ENCODE results near the gene CCDC137. TPM values are rescaled to one million over a fixed set of nuclear protein-coding genes. Genes with fewer than 3 reads are reported as not detected.
A peak's percentile ranks its signal among the peaks of the same experiment; 100 is the strongest.

The CCDC137 gene
- total and polyA plus RNA-seq, 2 donors (not counting 3 experiments of a cell fraction or from before 2014, with no cell fraction given) = 12.9 to 32.2 TPM

DNA sequence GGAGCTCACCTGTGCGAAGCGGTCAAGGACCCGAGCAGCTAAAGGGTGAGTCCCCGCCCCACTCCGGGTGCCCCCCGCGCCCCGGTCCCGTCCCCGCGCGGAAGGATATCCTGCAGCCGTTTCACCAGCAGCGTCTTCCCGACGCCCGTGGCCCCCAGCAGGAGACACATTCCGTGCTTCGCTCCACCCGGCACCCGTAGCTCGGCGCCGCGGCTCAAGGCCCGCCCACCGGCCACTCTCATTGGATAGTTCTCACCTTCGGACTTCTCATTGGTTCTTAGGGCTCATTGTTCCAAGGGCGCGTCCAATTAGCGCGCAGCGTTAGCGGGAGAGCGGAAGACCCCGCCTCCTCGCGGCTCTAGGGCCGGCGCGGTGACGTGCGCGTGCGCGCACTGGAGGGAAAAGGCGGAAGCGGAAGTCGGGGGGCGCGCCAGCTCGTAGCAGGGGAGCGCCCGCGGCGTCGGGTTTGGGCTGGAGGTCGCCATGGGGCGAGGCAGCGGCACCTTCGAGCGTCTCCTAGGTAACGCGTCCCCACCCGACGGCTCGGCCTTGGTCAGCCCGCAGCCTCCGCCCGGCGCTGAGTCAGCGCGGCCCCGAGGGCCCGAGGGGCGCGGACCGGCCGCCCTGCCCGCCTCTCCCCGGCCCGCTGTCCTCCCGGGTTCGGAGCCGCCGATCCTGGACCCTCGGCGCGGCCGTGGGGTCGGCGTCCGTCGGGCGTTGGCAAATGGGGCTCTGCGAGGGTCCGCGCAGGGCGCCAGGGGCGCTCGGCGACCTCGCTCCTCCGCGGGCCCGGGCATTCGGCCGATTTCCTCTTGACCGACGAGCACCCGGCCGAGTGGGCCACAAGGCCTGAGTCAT lies 17.3 kb downstream of the CCDC137 start, which contains the start of the genes ARL16 and HGS:
Gene ARL16 (minus strand): TSS at position 214 of the 858 bp plus-strand sequence. CDS start 44 bp downstream, at position 170.
Gene HGS (plus strand): TSS at position 428 of the 858 bp plus-strand sequence. CDS start 56 bp downstream, at position 484.
- CTCF ChIA-PET = interaction anchor here (3.0 kb wide), 1 partner anchor 18 kb away, joined by 19 read pairs; the partner anchor contains the start of gene MRPL12
- Histone ChIP-seq H3K4me1 (ENCODE audit: control insufficient read depth, extremely low read depth, insufficient read depth, low read length) (peaks cover 16% of the 10 kb centered on the region), H3K4me3 (replicated peaks in 1 of 3; ENCODE audit: insufficient read depth in 1 of 3, low read depth in 1 of 3, low read length in 3 of 3) (peak within 1 kb of the TSS; percentile 46 to 93 (median 66)), H2AFZ (ENCODE audit: low read depth, low read length) (peak within 1 kb of the TSS; percentile 39), H3K79me2 (ENCODE audit: control insufficient read depth, insufficient read depth, low read length) (peaks cover 66% of the 10 kb centered on the region), H3K9me1 (replicated peaks; ENCODE audit: control insufficient read depth, extremely low read depth, insufficient read depth, low read length) (no peaks in the 10 kb centered on the region), H3K4me2 (ENCODE audit: insufficient read depth, low read length) (peak within 1 kb of the TSS; percentile 48), H3K36me3 (ENCODE audit: control insufficient read depth in 2 of 2, extremely low read depth in 1 of 2, insufficient read depth in 2 of 2, low read length in 2 of 2) (peaks cover 9 to 34% of the 10 kb centered on the region in 2 experiments), H3K9ac (replicated peaks; ENCODE audit: extremely low read depth, insufficient read depth, low read length) (peak within 1 kb of the TSS; percentile 87), H3K9me3 (replicated peaks; ENCODE audit: control insufficient read depth, insufficient read depth, low read length) (no peaks in the 10 kb centered on the region), H3K27me3 (ENCODE audit: control insufficient read depth in 2 of 2, insufficient read depth in 2 of 2, low read length in 2 of 2) (no peaks in the 10 kb centered on the region), H4K20me1 (replicated peaks; ENCODE audit: control insufficient read depth, extremely low read depth, insufficient read depth, low read length) (no peaks in the 10 kb centered on the region), H3K27ac (ENCODE audit: insufficient read depth, low read depth, low read length) (peak within 1 kb of the TSS; percentile 50)
- POLR2A ChIA-PET = interaction anchor here (1.0 kb wide), 3 partner anchors 10 to 19 kb away, joined by 3 to 4 read pairs (median 3); partner anchors contain the start of genes CCDC137, MRPL12 and OXLD1
- dilution Hi-C loops (cut with MboI; ENCODE audit: extremely low pct_ligation_motif_present, low sequenced_read_pairs) (no loop called here), intact Hi-C loops (cut with micrococcal nuclease) (loop anchor here (1.0 to 2.0 kb wide), 3 partner anchors 18 to 27 kb away; partner anchors contain the start of genes CCDC137, MRPL12 and OXLD1)
- TF ChIP-seq JUN (IDR thresholded peaks at IDR 0.05; ENCODE audit: borderline replicate concordance, insufficient read depth, insufficient read length, low read depth) = no peak
- peak; percentile 71 for TF ChIP-seq POLR2A (IDR thresholded peaks at IDR 0.05; ENCODE audit: low read depth, low read length)
- TF ChIP-seq EZH2 (IDR thresholded peaks at IDR 0.05; ENCODE audit: borderline replicate concordance, low read depth, low read length, severe bottlenecking) = no peak
- TF ChIP-seq FOS (IDR thresholded peaks at IDR 0.05; ENCODE audit: borderline replicate concordance, insufficient read depth, low read length) = peak; percentile 87
- TF ChIP-seq, protein P1, sequence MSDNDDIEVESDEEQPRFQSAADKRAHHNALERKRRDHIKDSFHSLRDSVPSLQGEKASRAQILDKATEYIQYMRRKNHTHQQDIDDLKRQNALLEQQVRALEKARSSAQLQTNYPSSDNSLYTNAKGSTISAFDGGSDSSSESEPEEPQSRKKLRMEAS (IDR thresholded peaks at IDR 0.05; ENCODE audit: insufficient read depth, insufficient read length) = peak; percentile 2
- peak; percentile 60 for TF ChIP-seq MYC (IDR thresholded peaks at IDR 0.05; ENCODE audit: low read depth, low read length)
- TF ChIP-seq POLR2AphosphoS5 (IDR thresholded peaks at IDR 0.05; ENCODE audit: insufficient read depth, low read depth, low read length) = peak; percentile 75
- no peak for TF ChIP-seq CTCF (IDR thresholded peaks at IDR 0.05; ENCODE audit: extremely low read depth in 1 of 2, insufficient read depth in 1 of 2, low read depth in 1 of 2, low read length in 2 of 2)
- no peak for TF ChIP-seq GATA2 (IDR thresholded peaks at IDR 0.05; ENCODE audit: insufficient read depth, insufficient read length, low read depth, low read length)
- FAIRE-seq = peak; percentile 99
- BruUV-seq (replicated peaks) = TSS peak; percentile 4
- DNase-seq (ENCODE audit: low read depth, low spot score) = peak; percentile 100
